ENCODE data around the gene PLD4. TPM values are rescaled to one million over a fixed set of nuclear protein-coding genes. Genes with fewer than 3 reads are reported as not detected.

PLD4 gene
- total and polyA plus RNA-seq, 2 experiments from 2014 or later: not detected

- no peaks in the 10 kb centered on the region for H3K4me1 ChIP-seq (ENCODE audit: insufficient read depth)
- Mint-ChIP-seq H3K4me1 (no peaks in the 10 kb centered on the region), H3K4me3 (no peak overlapping the region), H3K27ac (no peak overlapping the region), H3K27me3 (ENCODE audit: insufficient read depth, low read depth, poor library complexity) (peaks cover 8% of the 10 kb centered on the region), H3K9me3 (peaks cover 11% of the 10 kb centered on the region), H3K36me3 (ENCODE audit: low read depth) (peaks cover 4% of the 10 kb centered on the region; the same call in 2 of the 3 replicates)
- H3K27me3 ChIP-seq (ENCODE audit: insufficient read depth): no peaks in the 10 kb centered on the region
- no peak for DNase-seq (ENCODE audit: low spot score)
- no peak overlapping the region for H3K4me3 ChIP-seq
- H3F3A ChIP-seq (replicated peaks; ENCODE audit: low read depth): no peaks in the 10 kb centered on the region
- no peak for ATAC-seq
- no peaks in the 10 kb centered on the region for H3K36me3 ChIP-seq (ENCODE audit: insufficient read depth)
- H3K4me2 ChIP-seq: no peak overlapping the region
- no peak overlapping the region for H2AFZ ChIP-seq
- no peaks in the 10 kb centered on the region for H3K9me2 ChIP-seq (ENCODE audit: insufficient read depth)
- no peaks in the 10 kb centered on the region for H4K20me1 ChIP-seq (replicated peaks; ENCODE audit: insufficient read depth)
- H3K79me2 ChIP-seq (replicated peaks; ENCODE audit: insufficient read depth): no peaks in the 10 kb centered on the region
- H3K27ac ChIP-seq (ENCODE audit: low read depth): no peak overlapping the region
- TF ChIP-seq STAT1 (IDR thresholded peaks at IDR 0.05; ENCODE audit: unreplicated experiment) (no peak), EZH2 (IDR thresholded peaks at IDR 0.05; ENCODE audit: low read depth, unreplicated experiment) (no peak), CREB1 (CRISPR knock-in tag; IDR thresholded peaks at IDR 0.05; ENCODE audit: low read depth) (no peak), ZNF462 (CRISPR knock-in tag; IDR thresholded peaks at IDR 0.05) (no peak), NANOG (IDR thresholded peaks at IDR 0.05; ENCODE audit: borderline replicate concordance) (no peak), ZNF114 (CRISPR knock-in tag; IDR thresholded peaks at IDR 0.05) (no peak), POLR2AphosphoS5 (IDR thresholded peaks at IDR 0.05; ENCODE audit: low read depth) (no peak)
Measured at GRCh38 chr14:104953896-104954656, 29.4 kb downstream of the PLD4 start.
